Activated CD8-positive, alpha-beta memory T cell treated with anti-CD3 and anti-CD28 coated beads, Interleukin-2, amount 50 U/mL, for 1 hour (primary cell): ENCODE results near the gene SUSD3.
"Not testable (repeated sequence)": the region's sequence is repeated elsewhere in the genome, so short reads cannot be mapped to it uniquely, and the experiment has no call there.

Experiments used
- DNase-seq: peaks from one replicate; pipeline ENCODE4 v3.0.0-alpha.2; 2020; ENCODE audit errors: extremely low read depth

The SUSD3 gene

GRCh38 chr9:93111001-93111370 is 52.5 kb downstream of the SUSD3 start:
- no peak for DNase-seq

DNA sequence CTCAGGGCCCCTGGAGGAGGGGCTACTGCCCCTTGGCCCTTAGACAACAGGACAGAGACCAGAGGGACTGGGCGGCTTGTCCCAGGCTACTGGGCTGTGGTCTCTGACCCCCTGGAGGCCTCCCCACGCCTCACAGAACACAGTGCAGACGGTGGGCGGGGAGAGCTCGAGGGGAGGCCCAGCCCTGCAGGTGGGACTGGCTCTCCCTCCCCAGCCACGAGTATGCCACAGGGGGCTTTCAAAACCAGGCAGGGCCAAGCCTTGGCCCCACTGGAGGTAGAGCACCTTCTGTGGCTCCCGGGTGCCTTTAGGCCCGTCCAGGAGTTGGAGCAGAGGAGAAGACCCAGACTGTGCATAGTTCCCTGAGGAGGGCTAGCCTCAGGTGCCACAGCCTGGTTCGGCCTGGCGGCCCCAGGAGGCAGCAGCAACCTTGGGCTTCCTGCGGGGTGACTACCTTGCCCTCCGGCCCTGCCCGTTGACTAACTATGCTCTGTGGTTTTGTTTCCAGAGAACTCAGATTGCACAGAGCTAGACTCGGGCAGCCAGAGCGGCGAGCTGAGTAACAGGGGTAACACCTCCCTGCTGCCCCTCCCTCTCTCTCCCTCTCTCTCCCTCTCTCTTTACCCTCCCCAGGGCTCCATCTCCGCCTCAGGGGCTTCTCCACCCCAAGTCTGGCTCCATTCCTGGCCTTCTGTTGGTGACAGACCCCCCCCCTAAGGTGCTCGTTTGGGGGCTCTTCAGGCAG is 53.0 kb downstream of the SUSD3 start:
- no peak for DNase-seq

DNA sequence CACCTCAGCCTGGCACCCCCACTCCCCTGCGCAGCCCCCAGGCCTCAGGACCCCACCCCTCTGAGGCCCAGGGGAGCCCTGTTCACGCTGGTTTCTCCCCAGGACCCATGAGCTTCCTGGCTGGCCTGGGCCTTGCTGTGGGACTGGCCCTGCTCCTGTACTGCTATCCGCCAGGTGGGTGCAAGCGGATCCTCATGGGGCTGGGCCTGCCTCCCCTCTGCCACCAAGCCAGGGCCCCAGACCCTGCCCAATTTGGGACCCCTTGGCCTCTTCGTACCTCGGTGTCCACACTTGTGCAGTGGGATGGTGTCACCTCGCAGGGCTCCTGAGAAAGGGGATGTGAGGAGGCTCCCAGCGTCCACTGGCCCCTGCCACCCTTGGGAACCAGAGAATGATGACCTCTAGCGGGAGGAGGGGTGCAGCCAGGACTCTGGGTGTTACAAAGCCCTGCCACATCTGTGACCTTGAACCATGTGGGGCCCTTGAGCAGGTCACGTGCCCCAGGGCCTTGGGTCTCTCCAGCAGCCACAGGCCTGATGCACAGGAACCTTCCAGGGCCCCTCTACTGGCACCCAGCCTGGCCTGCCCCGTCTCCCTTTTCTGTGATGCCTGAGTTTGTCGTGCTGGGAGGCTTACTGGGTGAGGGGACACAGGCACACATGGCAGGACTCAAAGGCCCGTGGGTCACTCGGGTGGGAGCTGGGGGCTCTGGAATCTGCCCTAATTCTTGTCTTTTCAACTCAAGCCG is 53.8 kb downstream of the SUSD3 start:
- DNase-seq: no peak

DNA sequence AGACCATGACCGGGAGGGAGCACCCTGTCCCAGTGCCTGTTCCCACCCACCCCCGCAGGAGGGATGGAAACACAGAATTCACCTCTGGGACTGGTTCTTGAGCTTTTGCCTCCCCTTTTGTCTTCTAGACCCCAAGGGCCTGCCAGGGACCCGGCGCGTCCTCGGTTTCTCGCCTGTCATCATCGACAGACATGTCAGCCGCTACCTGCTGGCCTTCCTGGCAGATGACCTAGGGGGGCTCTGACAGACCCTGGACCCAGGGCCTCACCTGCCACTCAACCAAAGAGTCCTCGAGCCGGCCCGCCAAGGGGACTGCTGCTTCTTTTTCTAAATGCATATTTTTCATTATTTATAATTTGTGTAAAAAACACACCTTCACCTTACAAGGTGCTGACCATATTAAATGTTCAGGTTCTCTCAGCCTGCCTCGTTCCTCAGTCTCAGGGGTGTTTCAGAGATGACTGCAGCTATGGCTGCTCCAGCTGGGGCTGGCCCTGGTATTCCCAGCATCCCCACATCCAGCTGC is 54.4 kb downstream of the SUSD3 start:
- DNase-seq: no peak

DNA sequence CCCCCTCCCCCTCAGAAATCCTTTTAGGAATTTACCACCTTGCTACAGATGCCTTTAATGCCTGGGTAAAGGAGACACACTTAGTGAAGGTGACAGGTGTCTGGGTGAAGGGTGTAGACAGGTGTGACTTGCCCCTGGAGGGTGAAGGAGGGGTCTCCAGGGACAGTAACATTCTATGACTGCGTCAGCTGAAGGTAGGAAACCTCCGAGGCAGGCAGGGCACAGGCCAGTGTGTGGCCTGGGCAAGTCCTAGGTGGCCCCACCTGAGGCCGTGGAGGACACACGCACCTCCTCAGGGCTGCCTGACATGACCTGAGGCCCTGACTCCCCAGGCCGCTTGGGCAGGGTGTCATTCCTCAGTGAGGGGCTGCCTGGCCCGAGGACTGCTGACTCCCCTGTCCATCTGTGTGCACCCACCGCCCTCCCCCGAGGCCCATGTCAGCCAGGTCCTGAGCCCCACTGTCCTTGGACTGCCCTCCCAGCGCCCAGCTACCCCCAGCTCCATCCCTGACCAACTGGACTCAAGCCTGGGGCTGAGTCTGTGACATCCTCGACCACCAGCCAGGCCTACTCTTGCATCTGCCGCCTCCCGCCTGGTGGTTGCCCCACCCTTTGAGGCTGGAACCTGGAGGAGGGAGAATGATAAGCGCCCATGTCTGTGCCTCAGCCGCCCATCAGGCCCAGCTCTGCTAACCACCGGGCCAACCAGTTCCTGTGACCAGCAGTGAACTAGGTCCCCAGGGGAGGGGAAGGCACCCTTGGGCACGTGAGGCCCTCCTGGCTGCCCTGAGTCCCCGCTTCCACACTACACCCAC is 55.9 kb downstream of the SUSD3 start:
- no peak for DNase-seq

DNA sequence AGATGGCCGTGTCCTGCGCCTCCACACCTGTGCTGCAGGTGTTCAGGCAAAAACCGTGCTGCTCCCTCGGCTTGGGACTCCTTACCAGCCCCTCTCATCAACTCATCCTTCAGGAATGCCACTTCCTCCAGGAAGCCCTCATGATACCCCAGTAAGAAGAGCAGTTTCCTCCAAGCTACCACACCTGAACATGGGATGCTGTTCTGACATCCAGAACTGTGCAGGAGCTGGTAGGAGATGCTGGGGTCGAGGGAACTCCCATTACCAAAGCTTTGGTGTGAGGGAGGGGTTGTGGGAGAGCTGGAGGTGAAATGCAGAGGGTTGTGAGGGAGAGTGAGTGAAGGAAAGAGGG is 56.5 kb downstream of the SUSD3 start:
- no peak for DNase-seq

DNA sequence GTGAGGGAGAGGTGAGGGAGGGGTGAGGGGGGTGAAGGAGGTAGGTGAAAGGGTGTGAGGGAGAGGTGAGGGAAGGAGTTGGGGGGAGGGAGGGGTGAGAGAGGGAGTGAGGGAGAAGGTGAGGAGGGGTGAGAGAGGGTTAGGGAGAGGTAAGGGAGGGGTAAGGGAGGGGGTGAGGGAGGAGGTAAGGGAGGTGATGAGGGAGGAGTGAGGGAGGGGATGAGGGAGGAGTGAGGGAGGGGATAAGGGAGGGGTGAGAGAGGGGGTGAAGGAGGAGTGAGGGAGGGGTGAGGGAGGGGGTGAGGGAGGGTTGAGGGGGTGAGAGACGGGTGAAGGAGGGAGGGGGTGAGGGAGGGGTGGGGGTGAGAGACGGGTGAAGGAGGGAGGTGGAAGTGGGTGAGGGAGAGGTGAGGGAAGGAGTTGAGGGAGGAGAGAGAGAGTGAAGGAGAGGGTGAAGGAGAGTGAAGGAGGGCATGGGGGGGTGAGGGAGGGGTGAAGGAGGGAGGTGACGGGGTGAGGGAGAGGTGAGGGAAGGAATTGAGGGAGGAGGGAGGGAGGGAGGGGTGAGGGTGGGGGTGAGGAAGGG is 57.1 kb downstream of the SUSD3 start:
- DNase-seq: no peak

DNA sequence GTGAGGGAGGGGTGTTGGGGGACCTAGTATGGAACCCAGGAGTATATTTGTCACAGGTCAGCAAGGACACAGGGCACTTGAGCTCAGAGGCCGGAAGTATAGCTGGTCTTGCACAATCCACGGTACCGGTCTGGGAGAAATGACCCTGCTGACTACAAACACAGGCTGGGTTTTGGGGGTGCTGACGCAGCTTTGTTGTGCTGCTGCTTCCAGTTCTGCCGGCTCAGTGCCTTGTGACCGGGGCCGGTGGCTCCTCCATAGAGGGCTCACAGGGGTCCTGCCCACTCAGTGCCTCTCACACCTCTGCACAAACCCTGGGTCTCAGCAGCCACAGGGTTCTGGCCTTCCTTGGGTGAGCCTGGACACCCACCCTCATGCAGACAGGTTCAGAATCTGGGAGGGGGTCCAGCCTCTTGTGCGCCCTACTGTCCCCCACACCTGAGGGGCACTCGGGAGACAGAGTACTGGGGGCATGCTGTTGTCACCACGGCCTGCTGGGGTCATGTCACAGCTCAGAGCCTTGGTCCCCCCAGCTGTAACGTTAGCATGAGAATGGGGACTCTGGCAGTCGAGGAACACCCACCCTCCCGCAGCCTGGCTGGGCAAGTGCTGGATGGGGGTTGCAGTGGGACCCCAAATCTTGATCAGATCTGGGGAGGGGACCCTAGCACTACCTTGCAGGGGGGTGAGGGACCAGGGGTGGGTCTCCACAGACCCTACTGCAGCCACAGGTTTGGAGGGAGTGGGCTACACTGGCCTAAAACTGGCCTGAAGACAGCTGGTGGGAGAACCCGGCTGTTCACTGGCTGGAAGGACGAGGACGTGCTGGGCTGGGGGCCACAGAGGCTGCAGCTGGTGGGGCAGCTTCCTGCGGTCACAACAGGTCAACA is 57.8 kb downstream of the SUSD3 start:
- no peak for DNase-seq

GRCh38 chr9:93117521-93117920 is 59.0 kb downstream of the SUSD3 start:
- not testable (repeated sequence) for DNase-seq

DNA sequence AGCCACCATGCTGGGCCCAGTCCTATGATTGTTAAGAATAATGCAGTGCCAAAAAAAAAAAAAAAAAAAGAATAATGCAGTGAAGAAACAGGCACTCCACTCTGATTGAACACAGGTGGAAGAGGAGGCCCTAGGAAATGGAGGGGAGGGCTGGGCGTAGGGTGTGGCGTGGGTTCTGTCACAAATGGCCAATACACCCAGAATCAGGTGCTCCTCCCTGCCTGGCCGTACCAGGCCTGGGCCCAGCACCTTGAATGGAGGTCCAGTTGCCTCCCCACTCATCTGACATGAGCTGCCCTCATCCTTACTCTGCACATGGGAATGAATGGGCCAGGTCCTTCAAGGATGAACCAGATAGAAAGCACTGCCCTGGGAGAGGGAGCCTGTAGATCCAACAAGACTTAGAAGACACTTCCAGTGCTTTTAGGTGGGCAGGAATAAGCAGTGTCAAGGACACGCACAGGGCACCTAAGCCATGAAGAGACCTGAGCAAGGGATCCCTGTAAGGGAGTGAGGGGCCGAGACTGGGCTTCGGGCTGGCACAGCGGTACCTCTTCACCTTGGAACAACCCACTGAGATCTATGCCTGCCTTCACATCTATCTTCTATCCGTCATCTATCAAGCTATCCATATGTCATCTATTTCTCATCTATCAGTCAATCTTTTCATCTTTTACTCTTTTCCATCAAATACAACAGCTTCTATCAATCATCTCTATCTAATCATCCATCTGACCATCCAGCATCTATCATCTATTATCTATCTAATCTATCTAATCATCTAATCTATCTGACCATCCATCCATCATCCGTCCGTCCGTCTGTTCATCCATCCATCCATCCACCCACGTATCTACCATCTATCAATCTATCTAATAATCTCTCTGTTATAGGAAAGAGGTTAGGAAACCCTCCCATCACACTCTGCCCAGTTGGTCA is 59.7 kb downstream of the SUSD3 start:
- DNase-seq: no peak

DNA sequence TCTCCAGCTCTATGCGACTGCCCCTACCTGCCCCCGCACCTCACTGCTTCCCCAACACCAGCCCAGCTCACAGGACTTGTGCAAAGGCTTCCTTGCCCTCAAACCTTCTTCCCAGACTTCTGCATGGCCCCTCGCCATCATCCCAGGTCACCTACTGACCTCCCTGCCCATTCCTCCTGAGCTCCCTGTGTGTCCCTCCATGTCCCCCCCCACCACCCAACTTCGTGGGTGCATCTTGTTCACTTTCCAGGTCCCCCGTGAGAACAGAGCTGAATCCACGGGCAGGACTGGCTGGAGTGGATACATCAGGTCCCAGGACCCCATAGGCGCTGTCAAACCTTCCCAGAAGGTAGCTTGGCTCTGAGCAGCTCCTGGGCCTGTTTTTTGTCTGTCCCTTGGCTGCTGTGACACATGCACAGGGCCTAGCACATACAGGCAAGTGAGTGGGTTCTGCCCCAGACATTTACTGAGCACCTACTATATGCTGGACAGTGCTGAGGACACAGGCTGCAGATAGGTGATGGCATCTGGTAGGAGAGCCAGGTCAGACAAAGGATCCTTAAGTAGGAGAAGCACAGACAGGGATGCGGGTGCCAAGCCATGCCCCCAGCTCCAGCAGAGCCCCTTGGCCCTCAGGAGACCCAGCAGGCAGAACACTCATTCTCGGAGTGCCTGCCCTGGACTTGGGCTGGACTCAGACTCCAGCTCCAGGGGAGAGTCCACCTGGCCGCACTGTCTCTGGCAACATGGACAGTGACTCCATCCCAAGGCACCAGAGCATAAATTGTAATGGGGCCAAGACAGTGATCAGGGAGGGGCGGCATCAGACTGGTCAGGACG is 60.6 kb downstream of the SUSD3 start:
- DNase-seq: no peak

GRCh38 chr9:93119703-93119952 is 61.1 kb downstream of the SUSD3 start:
- no peak for DNase-seq

GRCh38 chr9:93119953-93120845 is 61.7 kb downstream of the SUSD3 start:
- DNase-seq: no peak

- no peak for DNase-seq
Observed at GRCh38 chr9:93120846-93121315, 62.4 kb downstream of the SUSD3 start.

GRCh38 chr9:93121316-93122241 is 63.1 kb downstream of the SUSD3 start:
- DNase-seq: no peak

DNA sequence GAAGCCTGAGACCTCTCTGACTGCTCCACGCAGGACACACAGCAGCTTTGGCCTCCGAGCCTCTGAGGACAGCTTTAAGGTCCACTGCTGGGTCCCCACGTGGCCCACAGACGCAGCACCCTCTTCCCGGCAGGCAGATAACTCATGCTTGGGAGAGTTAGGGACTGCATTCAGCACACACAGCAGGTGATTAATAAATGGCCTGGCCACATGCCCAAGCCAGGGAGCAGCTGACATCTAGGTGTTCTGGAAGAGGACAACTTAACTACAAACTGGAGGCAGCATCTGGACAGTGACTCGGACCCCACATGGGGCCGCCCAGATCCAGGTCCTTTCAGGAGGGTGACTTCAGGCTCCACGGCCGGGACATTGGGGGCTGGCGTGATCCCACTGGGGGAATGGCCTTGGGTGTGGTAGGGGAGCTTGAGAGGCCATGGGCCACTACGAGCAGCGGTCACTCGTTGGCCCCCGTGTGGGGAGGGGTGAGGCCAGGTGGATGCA is 64.3 kb downstream of the SUSD3 start:
- DNase-seq: no peak
